Right cardiac atrium (tissue), 5 donors: Measurements from ENCODE around the gene HMGN3. TPM values are rescaled to one million over a fixed set of nuclear protein-coding genes. Genes with fewer than 3 reads are reported as not detected.

Experiments used
- ATAC-seq, 2 donors: fragments of 200-7000 bp; cut with Tn5 transposase; one replicate each; pipeline versions ENCODE4 v1.8.0 to v1.9.1; 2020; ENCODE audit warnings: moderate library complexity in 2 of 2, mild to moderate bottlenecking in 1 of 2
- DNase-seq, 3 donors: peaks; one replicate each; pipeline ENCODE4 v3.0.0-alpha.2; 2020
- H3K27ac ChIP-seq: one replicate; pipeline ENCODE4 v1.5.1; 2013; ENCODE audit warnings: mild to moderate bottlenecking, low read length, control low read depth, moderate library complexity
- H3K27me3 ChIP-seq: one replicate; pipeline ENCODE4 v1.6.1; 2013; ENCODE audit not compliant: control insufficient read depth, insufficient read depth
- H3K4me1 ChIP-seq: one replicate; pipeline ENCODE4 v1.6.1; 2013; ENCODE audit warnings: low read length; ENCODE audit not compliant: control insufficient read depth, insufficient read depth
- H3K4me3 ChIP-seq: one replicate; pipeline ENCODE4 v1.5.1; 2013; ENCODE audit warnings: low read length, control low read depth
- H3K9me3 ChIP-seq: one replicate; pipeline ENCODE4 v1.6.1; 2013; ENCODE audit warnings: low read length; ENCODE audit not compliant: control insufficient read depth
- WGBS: extraction: QIAGEN DNeasy Blood & Tissue Kit; methylation state at CpG from one replicate; pipeline ENCODE4 v1.1.7; 2013; 5-methylcytosine and 5-hydroxymethylcytosine counted together
- intact Hi-C, 4 donors: fragments of 100-400 bp; cut with DNase I; formaldehyde crosslinking; loops; one replicate each; pipeline versions ENCODE4 v1.11.0 to v1.14.0; 2022 to 2023
- long read RNA-seq, 4 donors: library from polyadenylated mRNA; unstranded; transcript quantifications; one replicate each; pipeline ENCODE4 v2.0.0, GENCODE V29; 2020 to 2021
- polyA plus RNA-seq: library from polyadenylated mRNA; stranded (reverse); fragments of 200-250 nt; gene quantifications from one replicate; pipeline ENCODE4 v1.2.3, GENCODE V29; 2013
- total RNA-seq, 4 donors: library from RNA; stranded (reverse); fragmentation: NEBNext Ultra II Directional; extraction: Animal tissue kit (Norgen Biotek cat#: 25700); gene quantifications; one replicate each; pipeline ENCODE4 v1.2.1, GENCODE V29; 2021
- donor health status: healthy with polysubstance abuse.
- donor health status: DM: no; HTN: yes; CAD: no.
- donor health status: DM: no; HTN: no; CAD: no.
- donor health status: DM: no; HTN: yes; CAD: no; lungs with severe emphysema.
- donor health status: DM: yes; HTN: yes; CAD: no.

The HMGN3 gene
- 100 to 1,000 TPM; 131 to 198 (median 169) TPM for total RNA-seq
- polyA plus RNA-seq, result 246 TPM
- long read RNA-seq, donor 1, transcript HMGN3-201 (6 exons, 831 nt), result major isoform, 30 of 187 reads
- long read RNA-seq, donor 1, transcript HMGN3-203 (7 exons, 1,010 nt), result minor isoform, 6 of 187 reads
- long read RNA-seq, donor 1, transcript HMGN3-202 (6 exons, 872 nt), result minor isoform, 18 of 187 reads
- long read RNA-seq, donor 1, partial matches to known transcripts, result 39 of 187 reads
- long read RNA-seq, donor 1, other reads (novel, unspliced or antisense), result 94 of 187 reads
- long read RNA-seq, donor 2, transcript HMGN3-202 (6 exons, 872 nt), result minor isoform, 13 of 147 reads
- long read RNA-seq, donor 2, transcript HMGN3-201 (6 exons, 831 nt), result major isoform, 32 of 147 reads
- long read RNA-seq, donor 2, partial matches to known transcripts, result 23 of 147 reads
- long read RNA-seq, donor 2, other reads (novel, unspliced or antisense), result 76 of 147 reads
- long read RNA-seq, donor 3, transcript HMGN3-201 (6 exons, 831 nt), result major isoform, 48 of 353 reads
- long read RNA-seq, donor 3, transcript HMGN3-202 (6 exons, 872 nt), result minor isoform, 34 of 353 reads
- long read RNA-seq, donor 3, partial matches to known transcripts, result 101 of 353 reads
- long read RNA-seq, donor 3, other reads (novel, unspliced or antisense), result 167 of 353 reads
- long read RNA-seq, donor 4, transcript HMGN3-201 (6 exons, 831 nt), result major isoform, 20 of 119 reads
- long read RNA-seq, donor 4, transcript HMGN3-202 (6 exons, 872 nt), result minor isoform, 14 of 119 reads
- long read RNA-seq, donor 4, transcript HMGN3-203 (7 exons, 1,010 nt), result minor isoform, 5 of 119 reads
- long read RNA-seq, donor 4, partial matches to known transcripts, result 20 of 119 reads
- long read RNA-seq, donor 4, other reads (novel, unspliced or antisense), result 60 of 119 reads

- Histone ChIP-seq H3K4me1 (no peaks in the 10 kb centered on the region), H3K27me3 (no peaks in the 10 kb centered on the region), H3K9me3 (no peaks in the 10 kb centered on the region), H3K4me3 (peak within 1 kb of the TSS; percentile 72), H3K27ac (peak within 1 kb of the TSS; percentile 88)
- WGBS, result 3% methylated on average over 51 of the region's 51 CpGs
- DNase-seq (peak; percentile 99), ATAC-seq (peak; percentile 98)
- intact Hi-C loops, result loop anchor here in 2 of 4 donors (5.0 kb wide), 1 partner anchor 157 kb away; the partner anchor contains the start of gene PHIP (in 2 of the 2)
Observed at GRCh38 chr6:79234150-79235022, at the start of gene HMGN3. Gene HMGN3 (minus strand): TSS chr6:79234682.

DNA sequence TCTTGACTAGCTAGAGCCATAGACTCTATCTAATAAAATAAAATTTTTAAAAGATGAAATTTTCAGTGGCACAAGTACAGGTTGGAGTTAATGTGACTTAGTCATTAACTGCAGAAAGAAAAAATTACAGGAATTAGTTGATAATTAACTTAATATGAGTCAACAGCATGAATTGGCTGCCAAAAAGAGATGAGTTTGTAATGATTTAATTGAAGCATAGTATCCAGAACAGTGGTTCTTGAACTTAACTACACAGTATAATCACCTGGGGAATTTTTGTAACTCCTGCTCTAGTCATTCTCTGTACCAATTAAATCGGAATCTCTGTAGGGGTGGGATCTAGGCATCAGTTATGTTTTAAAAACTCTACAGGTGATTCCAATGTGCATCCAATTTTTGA, 46.3 kb upstream of the HMGN3 start:
- WGBS, result 94% methylated on average over 1 of the region's 1 CpG
- H3K27me3 ChIP-seq, result no peaks in the 10 kb centered on the region
- intact Hi-C loops, result no loop called here
- no peak for ATAC-seq
- no peak overlapping the region for H3K4me3 ChIP-seq
- H3K4me1 ChIP-seq, result no peaks in the 10 kb centered on the region
- no peak for DNase-seq
- H3K9me3 ChIP-seq, result no peaks in the 10 kb centered on the region
- H3K27ac ChIP-seq, result no peak overlapping the region

- no peaks in the 10 kb centered on the region for H3K4me1 ChIP-seq
- intact Hi-C loops, result no loop called here
- DNase-seq (no peak), ATAC-seq (peak in 1 of 2 donors; percentile 44)
- no peaks in the 10 kb centered on the region for H3K9me3 ChIP-seq
- H3K27me3 ChIP-seq, result no peaks in the 10 kb centered on the region
- H3K27ac ChIP-seq, result no peak overlapping the region
- H3K4me3 ChIP-seq, result no peak overlapping the region
Observed at GRCh38 chr6:79277109-79277508, 42.6 kb upstream of the HMGN3 start.

- Histone ChIP-seq H3K9me3 (no peaks in the 10 kb centered on the region), H3K27me3 (no peaks in the 10 kb centered on the region), H3K27ac (peak overlapping the region; percentile 27), H3K4me1 (peaks cover 2% of the 10 kb centered on the region), H3K4me3 (no peak overlapping the region)
- DNase-seq, result peak in 1 of 3 donors; percentile 41
- ATAC-seq, result peak; percentile 98 to 99
- intact Hi-C loops, result no loop called here
- 1% methylated on average over 3 of the region's 3 CpGs for WGBS
Observed at GRCh38 chr6:79269877-79270276, 35.4 kb upstream of the HMGN3 start.

- ATAC-seq, result no peak
- no peak for DNase-seq
- intact Hi-C loops, result no loop called here
- 87% methylated on average over 1 of the region's 1 CpG for WGBS
- no peak overlapping the region for H3K4me3 ChIP-seq
- peaks cover 2% of the 10 kb centered on the region for H3K4me1 ChIP-seq
- H3K27me3 ChIP-seq, result no peaks in the 10 kb centered on the region
- no peak overlapping the region for H3K27ac ChIP-seq
- no peaks in the 10 kb centered on the region for H3K9me3 ChIP-seq
Observed at GRCh38 chr6:79267128-79267527, 32.6 kb upstream of the HMGN3 start.

DNA sequence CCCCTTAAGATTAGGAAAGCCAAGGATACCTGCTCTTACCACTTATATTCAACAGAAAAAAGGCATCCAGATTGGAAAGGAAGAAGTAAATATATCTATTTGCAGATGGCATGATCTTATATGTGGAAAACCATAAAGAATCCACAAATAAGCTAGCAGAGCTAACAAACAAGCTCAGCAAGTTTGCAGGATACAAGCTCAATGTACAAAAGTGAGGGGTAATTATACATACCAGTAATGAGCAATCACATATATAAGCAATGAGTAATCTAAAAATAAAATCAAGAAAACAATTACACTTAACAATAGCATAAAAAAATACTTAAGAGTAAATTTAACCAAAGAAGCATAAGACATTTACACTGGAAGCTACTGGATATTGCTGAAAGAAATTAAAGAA, 31.6 kb upstream of the HMGN3 start:
- no peak overlapping the region for H3K27ac ChIP-seq
- H3K4me1 ChIP-seq, result peaks cover 2% of the 10 kb centered on the region
- ATAC-seq (no peak), DNase-seq (no peak)
- intact Hi-C loops, result no loop called here
- no peaks in the 10 kb centered on the region for H3K27me3 ChIP-seq
- no peak overlapping the region for H3K4me3 ChIP-seq
- no peaks in the 10 kb centered on the region for H3K9me3 ChIP-seq

- DNase-seq, result no peak
- intact Hi-C loops, result no loop called here
Observed at GRCh38 chr6:79263359-79263758, 28.9 kb upstream of the HMGN3 start.

DNA sequence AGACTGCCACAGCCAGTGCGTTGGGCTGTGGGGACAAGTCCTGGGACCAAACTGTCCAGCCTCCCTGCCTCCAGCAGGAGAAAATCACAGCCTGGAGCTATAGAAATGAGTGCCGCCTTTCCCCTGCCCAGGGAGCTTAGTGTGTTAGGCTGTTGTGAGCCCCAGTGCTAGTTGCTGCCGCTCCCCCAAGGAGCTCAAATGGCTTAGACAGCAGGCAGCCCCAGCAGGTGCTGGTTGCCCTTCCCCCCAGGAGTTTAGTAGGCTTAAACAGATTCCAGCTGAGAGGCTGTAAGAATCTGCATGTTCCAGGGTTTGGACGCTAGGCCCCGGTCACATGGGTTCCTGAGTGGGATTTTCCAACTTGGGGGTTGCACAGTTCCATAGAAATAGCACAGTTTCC, 27.2 kb upstream of the HMGN3 start:
- H3K27me3 ChIP-seq, result no peaks in the 10 kb centered on the region
- H3K27ac ChIP-seq, result no peak overlapping the region
- no peaks in the 10 kb centered on the region for H3K9me3 ChIP-seq
- ATAC-seq, result no peak
- no peaks in the 10 kb centered on the region for H3K4me1 ChIP-seq
- WGBS, result 73% methylated on average over 5 of the region's 5 CpGs
- DNase-seq, result no peak
- intact Hi-C loops, result no loop called here
- H3K4me3 ChIP-seq, result no peak overlapping the region

More at GRCh38 chr6:79263359-79263758, 28.9 kb upstream of the HMGN3 start:
- H3K27me3 ChIP-seq, result no peaks in the 10 kb centered on the region
- H3K9me3 ChIP-seq, result no peaks in the 10 kb centered on the region
- no peak for ATAC-seq
- no peak overlapping the region for H3K4me3 ChIP-seq
- H3K27ac ChIP-seq, result no peak overlapping the region
- no peaks in the 10 kb centered on the region for H3K4me1 ChIP-seq

DNA sequence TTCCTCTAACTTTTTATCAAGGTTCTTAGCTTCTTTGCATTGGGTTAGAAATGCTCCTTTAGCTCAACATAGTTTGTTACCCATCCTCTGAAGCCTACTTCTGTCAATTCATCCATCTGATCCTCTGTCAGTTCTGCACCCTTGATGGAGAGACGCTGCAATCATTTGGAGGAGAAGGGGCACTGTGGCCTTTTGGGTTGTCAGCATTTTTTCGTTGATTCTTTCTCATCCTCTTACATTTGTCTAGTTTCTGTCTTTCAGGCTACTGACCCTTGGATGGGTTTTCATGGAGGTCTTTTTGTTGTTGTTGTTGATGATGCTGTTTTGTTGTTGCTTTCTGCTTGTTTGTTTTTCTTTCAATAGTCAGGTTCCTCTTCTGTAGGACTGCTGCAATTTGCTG, 26.3 kb upstream of the HMGN3 start:
- Histone ChIP-seq H3K4me1 (no peaks in the 10 kb centered on the region), H3K27me3 (no peaks in the 10 kb centered on the region), H3K4me3 (no peak overlapping the region), H3K9me3 (no peaks in the 10 kb centered on the region), H3K27ac (no peak overlapping the region)
- no peak for ATAC-seq
- intact Hi-C loops, result no loop called here
- no peak for DNase-seq
- WGBS, result 91% methylated on average over 2 of the region's 2 CpGs

DNA sequence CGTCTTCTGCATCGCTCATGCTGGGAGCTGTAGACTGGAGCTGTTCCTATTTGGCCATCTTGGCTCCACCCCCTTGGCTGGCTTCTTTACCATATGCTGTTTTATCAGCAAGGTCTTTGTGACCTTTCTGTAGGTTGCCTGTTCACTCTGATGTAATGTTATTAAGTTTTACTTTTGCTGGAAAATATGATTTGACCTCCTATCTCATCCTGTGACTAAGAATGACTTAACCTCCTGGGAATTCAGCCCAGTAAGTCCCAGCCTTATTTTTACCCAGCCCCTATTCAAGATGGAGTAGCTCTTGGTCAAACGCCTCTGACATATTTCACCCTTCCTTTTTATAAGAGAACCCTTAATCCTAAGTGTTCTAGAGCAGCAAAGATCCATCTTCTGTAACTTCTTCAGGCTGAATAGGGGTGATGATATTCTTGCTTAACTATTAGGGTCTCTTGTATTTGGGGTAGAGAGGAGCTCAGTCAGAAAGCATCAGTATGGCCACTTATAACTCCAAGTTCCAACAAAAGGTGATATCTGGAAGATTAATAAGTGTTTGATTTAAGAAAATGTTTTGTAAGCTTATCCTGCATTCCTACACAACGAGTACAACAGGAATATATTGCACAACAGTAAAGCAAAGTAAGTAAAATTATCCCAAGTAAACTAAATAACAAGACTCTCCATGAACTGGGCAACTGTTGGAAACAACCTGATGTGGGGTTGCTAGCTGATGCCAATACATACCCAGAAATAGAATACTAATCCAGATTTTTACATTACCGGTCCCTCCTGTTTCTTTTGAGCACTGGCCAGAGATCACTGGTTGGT, 23.1 kb upstream of the HMGN3 start:
- Histone ChIP-seq H3K9me3 (no peaks in the 10 kb centered on the region), H3K4me3 (no peak overlapping the region), H3K4me1 (no peaks in the 10 kb centered on the region), H3K27ac (no peak overlapping the region), H3K27me3 (no peaks in the 10 kb centered on the region)
- intact Hi-C loops, result no loop called here
- no peak for ATAC-seq
- 71% methylated on average over 5 of the region's 5 CpGs for WGBS
- DNase-seq, result no peak
